GM12878 (cell line): Measurements from ENCODE around the gene PPP4R4. TPM values are rescaled to one million over a fixed set of nuclear protein-coding genes. Genes with fewer than 3 reads are reported as not detected.

Experiments
- FOXM1 ChIP-seq: IDR thresholded peaks from 2 replicates; pipeline ENCODE4 v1.6.1; 2012; ENCODE audit warnings: low read depth, mild to moderate bottlenecking, inconsistent platforms, low read length, moderate library complexity
- MTA2 ChIP-seq: fragments of 450-650 bp; IDR thresholded peaks from 2 replicates; pipeline ENCODE4 v1.6.1; 2016; ENCODE audit warnings: low read depth, mild to moderate bottlenecking, moderate library complexity
- TAF1 ChIP-seq: IDR thresholded peaks from 2 replicates; pipeline ENCODE4 v1.6.1; 2011; ENCODE audit warnings: mild to moderate bottlenecking, low read depth, low read length, borderline replicate concordance
- polyA plus RNA-seq, 11 experiments: library from polyadenylated mRNA; depleted of rRNA in 4 of 11; unstranded in 6 of 11; stranded (reverse) in 5 of 11; fragments of >200 nt; fragmentation: Nextera tagmentation in 4 of 11; fragmentation: Illumina TruSeq in 1 of 11; extraction: Ambion mirVana in 4 of 11; extraction: Trizol in 1 of 11; gene quantifications; 1 replicate in 1 of 11; 2 replicates in 10 of 11; pipeline versions ENCODE4 v1.2.1 to v1.2.3, GENCODE V29; 2011 to 2016; ENCODE audit warnings: inconsistent platforms in 2 of 11, missing spikeins in 2 of 11, low read depth in 1 of 11
- total RNA-seq, 4 experiments: library from RNA; depleted of rRNA in 3 of 4; stranded (reverse); fragments of >200 nt in 3 of 4; fragmentation: Illumina TruSeq in 1 of 4; extraction: Trizol in 1 of 4; gene quantifications; 2 replicates each; pipeline versions ENCODE4 v1.2.1 to v1.2.3, GENCODE V29; 2013 to 2021
- TF ChIP-seq, protein P1 (sequence below): fragments of 450-650 bp; IDR thresholded peaks from 2 replicates; pipeline ENCODE4 v1.6.1; 2017; ENCODE audit warnings: mild to moderate bottlenecking, low read depth, inconsistent platforms; ENCODE audit not compliant: poor library complexity, severe bottlenecking

Gene PPP4R4
- total and polyA plus RNA-seq, 10 of the 15 experiments (the other 5 are each of a cell fraction or from before 2014, with no cell fraction given) = 0.01 to 0.13 (median 0.08) TPM; not detected in 4

DNA sequence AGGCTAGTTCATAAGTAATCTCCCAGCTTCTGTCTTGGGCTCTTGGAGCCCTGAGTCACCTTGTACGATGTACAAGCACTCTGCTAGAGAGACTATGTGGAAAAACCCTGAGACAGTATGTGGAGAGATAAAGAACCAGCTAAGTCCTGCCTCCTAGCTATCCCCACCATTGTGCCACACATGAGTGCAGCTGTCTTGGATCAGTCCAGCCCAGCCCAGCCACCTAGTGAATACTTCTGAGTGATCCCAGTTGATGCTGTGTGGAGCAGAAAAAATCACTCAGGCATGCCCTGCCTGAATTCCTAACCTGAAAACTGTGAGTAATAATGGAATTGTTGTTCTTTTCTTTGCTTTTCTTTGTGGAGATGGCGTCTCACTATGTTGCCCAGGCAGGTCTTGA lies 154.1 kb downstream of the PPP4R4 start (continued):
- TF ChIP-seq, protein P1, sequence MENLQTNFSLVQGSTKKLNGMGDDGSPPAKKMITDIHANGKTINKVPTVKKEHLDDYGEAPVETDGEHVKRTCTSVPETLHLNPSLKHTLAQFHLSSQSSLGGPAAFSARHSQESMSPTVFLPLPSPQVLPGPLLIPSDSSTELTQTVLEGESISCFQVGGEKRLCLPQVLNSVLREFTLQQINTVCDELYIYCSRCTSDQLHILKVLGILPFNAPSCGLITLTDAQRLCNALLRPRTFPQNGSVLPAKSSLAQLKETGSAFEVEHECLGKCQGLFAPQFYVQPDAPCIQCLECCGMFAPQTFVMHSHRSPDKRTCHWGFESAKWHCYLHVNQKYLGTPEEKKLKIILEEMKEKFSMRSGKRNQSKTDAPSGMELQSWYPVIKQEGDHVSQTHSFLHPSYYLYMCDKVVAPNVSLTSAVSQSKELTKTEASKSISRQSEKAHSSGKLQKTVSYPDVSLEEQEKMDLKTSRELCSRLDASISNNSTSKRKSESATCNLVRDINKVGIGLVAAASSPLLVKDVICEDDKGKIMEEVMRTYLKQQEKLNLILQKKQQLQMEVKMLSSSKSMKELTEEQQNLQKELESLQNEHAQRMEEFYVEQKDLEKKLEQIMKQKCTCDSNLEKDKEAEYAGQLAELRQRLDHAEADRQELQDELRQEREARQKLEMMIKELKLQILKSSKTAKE = no peak
- no peak for TF ChIP-seq FOXM1
- no peak for TF ChIP-seq TAF1
- TF ChIP-seq MTA2 = no peak

Other genes starting within 250 kb of the PPP4R4 start
Only the 7 nearest of the 12 such genes appear.
- gene OTUB2, start 148.0 kb upstream of the PPP4R4 start, total RNA-seq (2014; rRNA removed) = 0.49 and 0.56 TPM in 2 replicates
- gene OTUB2, start 148.0 kb upstream of the PPP4R4 start, total RNA-seq (2014; rRNA removed; fragmentation: Illumina TruSeq; extraction: Trizol) = 0.40 and 0.46 TPM in 2 replicates
- 0.46 and 0.77 TPM in 2 replicates for gene OTUB2, start 148.0 kb upstream of the PPP4R4 start, total RNA-seq (2021)
- 0.36 and 0.48 TPM in 2 replicates for gene OTUB2, start 148.0 kb upstream of the PPP4R4 start, polyA plus RNA-seq (2011; rRNA removed)
- 0.41 and 0.47 TPM in 2 replicates for gene OTUB2, start 148.0 kb upstream of the PPP4R4 start, polyA plus RNA-seq (2014; fragmentation: Illumina TruSeq; extraction: Trizol)
- under 1 TPM; 0.05 to 0.18 TPM for gene OTUB2, start 148.0 kb upstream of the PPP4R4 start, polyA plus RNA-seq (2014; fragmentation: Nextera tagmentation; extraction: Ambion mirVana)
- gene OTUB2, start 148.0 kb upstream of the PPP4R4 start, polyA plus RNA-seq (2014; rRNA removed) = 0.26 and 0.49 TPM in 2 replicates
- gene OTUB2, start 148.0 kb upstream of the PPP4R4 start, polyA plus RNA-seq (2016; fragmentation: Nextera tagmentation; extraction: Ambion mirVana) = under 1 TPM; 0.25 to 0.82 TPM
- gene DDX24, start 93.1 kb upstream of the PPP4R4 start, total RNA-seq (2014; rRNA removed) = 143 and 161 TPM in 2 replicates
- gene DDX24, start 93.1 kb upstream of the PPP4R4 start, total RNA-seq (2014; rRNA removed; fragmentation: Illumina TruSeq; extraction: Trizol) = 159 and 183 TPM in 2 replicates
- gene DDX24, start 93.1 kb upstream of the PPP4R4 start, total RNA-seq (2021) = 179 and 186 TPM in 2 replicates
- 216 and 229 TPM in 2 replicates for gene DDX24, start 93.1 kb upstream of the PPP4R4 start, polyA plus RNA-seq (2011; rRNA removed)
- gene DDX24, start 93.1 kb upstream of the PPP4R4 start, polyA plus RNA-seq (2014; fragmentation: Illumina TruSeq; extraction: Trizol) = 266 and 322 TPM in 2 replicates
- gene DDX24, start 93.1 kb upstream of the PPP4R4 start, polyA plus RNA-seq (2014; fragmentation: Nextera tagmentation; extraction: Ambion mirVana) = 100 to 1,000 TPM; 137 to 176 TPM
- 142 and 153 TPM in 2 replicates for gene DDX24, start 93.1 kb upstream of the PPP4R4 start, polyA plus RNA-seq (2014; rRNA removed)
- 100 to 1,000 TPM; 208 to 216 TPM for gene DDX24, start 93.1 kb upstream of the PPP4R4 start, polyA plus RNA-seq (2016; fragmentation: Nextera tagmentation; extraction: Ambion mirVana)
- gene IFI27L1, start 93.0 kb upstream of the PPP4R4 start, total RNA-seq (2014; rRNA removed) = 22.0 and 29.9 TPM in 2 replicates
- 22.5 and 28.1 TPM in 2 replicates for gene IFI27L1, start 93.0 kb upstream of the PPP4R4 start, total RNA-seq (2014; rRNA removed; fragmentation: Illumina TruSeq; extraction: Trizol)
- 34.7 TPM in 2 replicates for gene IFI27L1, start 93.0 kb upstream of the PPP4R4 start, total RNA-seq (2021)
- 17.5 and 22.1 TPM in 2 replicates for gene IFI27L1, start 93.0 kb upstream of the PPP4R4 start, polyA plus RNA-seq (2011; rRNA removed)
- 10.1 and 17.4 TPM in 2 replicates for gene IFI27L1, start 93.0 kb upstream of the PPP4R4 start, polyA plus RNA-seq (2014; fragmentation: Illumina TruSeq; extraction: Trizol)
- 10 to 100 TPM; 27.3 to 28.2 TPM for gene IFI27L1, start 93.0 kb upstream of the PPP4R4 start, polyA plus RNA-seq (2014; fragmentation: Nextera tagmentation; extraction: Ambion mirVana)
- gene IFI27L1, start 93.0 kb upstream of the PPP4R4 start, polyA plus RNA-seq (2014; rRNA removed) = 28.0 and 33.0 TPM in 2 replicates
- gene IFI27L1, start 93.0 kb upstream of the PPP4R4 start, polyA plus RNA-seq (2016; fragmentation: Nextera tagmentation; extraction: Ambion mirVana) = 10 to 100 TPM; 34.3 to 38.8 TPM
- 1.6 TPM in 2 replicates for gene IFI27, start 63.6 kb upstream of the PPP4R4 start, total RNA-seq (2014; rRNA removed)
- 0.97 and 1.4 TPM in 2 replicates for gene IFI27, start 63.6 kb upstream of the PPP4R4 start, total RNA-seq (2014; rRNA removed; fragmentation: Illumina TruSeq; extraction: Trizol)
- gene IFI27, start 63.6 kb upstream of the PPP4R4 start, total RNA-seq (2021) = 2.0 and 2.9 TPM in 2 replicates
- gene IFI27, start 63.6 kb upstream of the PPP4R4 start, polyA plus RNA-seq (2011; rRNA removed) = 31.3 and 45.5 TPM in 2 replicates
- 1.1 and 1.5 TPM in 2 replicates for gene IFI27, start 63.6 kb upstream of the PPP4R4 start, polyA plus RNA-seq (2014; fragmentation: Illumina TruSeq; extraction: Trizol)
- gene IFI27, start 63.6 kb upstream of the PPP4R4 start, polyA plus RNA-seq (2014; fragmentation: Nextera tagmentation; extraction: Ambion mirVana) = 1 to 10 TPM; 3.7 to 4.7 TPM
- 1.3 TPM in 2 replicates for gene IFI27, start 63.6 kb upstream of the PPP4R4 start, polyA plus RNA-seq (2014; rRNA removed)
- gene IFI27, start 63.6 kb upstream of the PPP4R4 start, polyA plus RNA-seq (2016; fragmentation: Nextera tagmentation; extraction: Ambion mirVana) = 1 to 10 TPM; 3.8 to 5.2 TPM
- 109 and 134 TPM in 2 replicates for gene IFI27L2, start 44.7 kb upstream of the PPP4R4 start, total RNA-seq (2014; rRNA removed)
- 46.9 and 54.2 TPM in 2 replicates for gene IFI27L2, start 44.7 kb upstream of the PPP4R4 start, total RNA-seq (2014; rRNA removed; fragmentation: Illumina TruSeq; extraction: Trizol)
- gene IFI27L2, start 44.7 kb upstream of the PPP4R4 start, total RNA-seq (2021) = 59.5 and 66.9 TPM in 2 replicates
- 21.0 and 41.9 TPM in 2 replicates for gene IFI27L2, start 44.7 kb upstream of the PPP4R4 start, polyA plus RNA-seq (2011; rRNA removed)
- gene IFI27L2, start 44.7 kb upstream of the PPP4R4 start, polyA plus RNA-seq (2014; fragmentation: Illumina TruSeq; extraction: Trizol) = 8.9 and 31.9 TPM in 2 replicates
- 10 to 100 TPM; 26.6 to 61.2 TPM for gene IFI27L2, start 44.7 kb upstream of the PPP4R4 start, polyA plus RNA-seq (2014; fragmentation: Nextera tagmentation; extraction: Ambion mirVana)
- 121 and 126 TPM in 2 replicates for gene IFI27L2, start 44.7 kb upstream of the PPP4R4 start, polyA plus RNA-seq (2014; rRNA removed)
- 10 to 100 TPM; 80.4 to 81.8 TPM for gene IFI27L2, start 44.7 kb upstream of the PPP4R4 start, polyA plus RNA-seq (2016; fragmentation: Nextera tagmentation; extraction: Ambion mirVana)
- gene SERPINA10, start 118.9 kb downstream of the PPP4R4 start, total RNA-seq (2014; rRNA removed) = not detected in 2 replicates
- not detected in 2 replicates for gene SERPINA10, start 118.9 kb downstream of the PPP4R4 start, total RNA-seq (2014; rRNA removed; fragmentation: Illumina TruSeq; extraction: Trizol)
- not detected in 2 replicates for gene SERPINA10, start 118.9 kb downstream of the PPP4R4 start, total RNA-seq (2021)
- not detected in 2 replicates for gene SERPINA10, start 118.9 kb downstream of the PPP4R4 start, polyA plus RNA-seq (2011; rRNA removed)
- gene SERPINA10, start 118.9 kb downstream of the PPP4R4 start, polyA plus RNA-seq (2014; fragmentation: Illumina TruSeq; extraction: Trizol) = not detected in 2 replicates
- not detected for gene SERPINA10, start 118.9 kb downstream of the PPP4R4 start, polyA plus RNA-seq (2014; fragmentation: Nextera tagmentation; extraction: Ambion mirVana)
- not detected in 2 replicates for gene SERPINA10, start 118.9 kb downstream of the PPP4R4 start, polyA plus RNA-seq (2014; rRNA removed)
- not detected for gene SERPINA10, start 118.9 kb downstream of the PPP4R4 start, polyA plus RNA-seq (2016; fragmentation: Nextera tagmentation; extraction: Ambion mirVana)
- 0.23 TPM in 1 of 2 replicates, not detected in the other for gene SERPINA6, start 149.0 kb downstream of the PPP4R4 start, total RNA-seq (2014; rRNA removed)
- gene SERPINA6, start 149.0 kb downstream of the PPP4R4 start, total RNA-seq (2014; rRNA removed; fragmentation: Illumina TruSeq; extraction: Trizol) = not detected in 2 replicates
- gene SERPINA6, start 149.0 kb downstream of the PPP4R4 start, total RNA-seq (2021) = 0.24 TPM in 1 of 2 replicates, not detected in the other
- gene SERPINA6, start 149.0 kb downstream of the PPP4R4 start, polyA plus RNA-seq (2011; rRNA removed) = 0.27 TPM in 1 of 2 replicates, not detected in the other
- gene SERPINA6, start 149.0 kb downstream of the PPP4R4 start, polyA plus RNA-seq (2014; fragmentation: Illumina TruSeq; extraction: Trizol) = not detected in 2 replicates
- not detected for gene SERPINA6, start 149.0 kb downstream of the PPP4R4 start, polyA plus RNA-seq (2014; fragmentation: Nextera tagmentation; extraction: Ambion mirVana)
- not detected in 2 replicates for gene SERPINA6, start 149.0 kb downstream of the PPP4R4 start, polyA plus RNA-seq (2014; rRNA removed)
- gene SERPINA6, start 149.0 kb downstream of the PPP4R4 start, polyA plus RNA-seq (2016; fragmentation: Nextera tagmentation; extraction: Ambion mirVana) = under 1 TPM in 1 of 2 experiments, not detected in 1; 0.11 TPM